ENCODE data around the gene GRM1. TPM values are rescaled to one million over a fixed set of nuclear protein-coding genes. Genes with fewer than 3 reads are reported as not detected.

GRM1 gene
- total and polyA plus RNA-seq, 2 of the 4 experiments (the other 2 are of a cell fraction) = not detected

- Histone ChIP-seq H3K9ac (ENCODE audit: low read depth, low read length) (no peak overlapping the region), H2BK20ac (ENCODE audit: low read depth, low read length) (no peak overlapping the region), H2BK15ac (ENCODE audit: low read depth, low read length) (no peak overlapping the region), H4K8ac (ENCODE audit: low read depth in 2 of 2, low read length in 2 of 2) (no peak overlapping the region), H3K9me3 (ENCODE audit: control insufficient read depth, insufficient read depth, low read length) (no peaks in the 10 kb centered on the region), H3K9me1 (ENCODE audit: insufficient read depth, low read length) (no peaks in the 10 kb centered on the region), H3K27ac (ENCODE audit: insufficient read depth, low read length) (no peak overlapping the region), H2BK5ac (ENCODE audit: low read depth, low read length, poor library complexity, severe bottlenecking) (no peak overlapping the region), H3K18ac (ENCODE audit: low read depth, low read length) (no peak overlapping the region), H3K4ac (ENCODE audit: low read depth, low read length) (no peak overlapping the region), H3K23ac (ENCODE audit: low read depth, low read length) (no peak overlapping the region), H2AFZ (replicated peaks; ENCODE audit: low read length, poor library complexity) (no peak overlapping the region), H3K79me1 (ENCODE audit: low read depth in 1 of 2, low read length in 2 of 2) (no peaks in the 10 kb centered on the region), H2AK5ac (ENCODE audit: low read depth, low read length) (no peak overlapping the region), H3K56ac (ENCODE audit: extremely low read depth, insufficient read depth, low read length) (no peak overlapping the region), H2BK120ac (ENCODE audit: low read depth, low read length) (no peak overlapping the region), H4K20me1 (ENCODE audit: insufficient read depth, low read length) (no peaks in the 10 kb centered on the region), H3K4me1 (ENCODE audit: control insufficient read depth, insufficient read depth, low read length) (no peaks in the 10 kb centered on the region), H3K27me3 (ENCODE audit: control insufficient read depth, insufficient read depth, low read length) (no peaks in the 10 kb centered on the region), H4K5ac (ENCODE audit: low read depth, low read length) (no peak overlapping the region), H3K36me3 (ENCODE audit: control insufficient read depth, insufficient read depth, low read length) (no peaks in the 10 kb centered on the region), H3K4me3 (ENCODE audit: insufficient read depth, low read depth, low read length) (no peak overlapping the region), H3K4me2 (ENCODE audit: low read depth, low read length) (no peak overlapping the region), H3K14ac (replicated peaks; ENCODE audit: low read depth, low read length) (no peak overlapping the region), H2AK9ac (replicated peaks; ENCODE audit: low read depth, low read length, poor library complexity) (no peak overlapping the region), H4K91ac (ENCODE audit: insufficient read depth, low read depth, low read length) (no peak overlapping the region)
- intact Hi-C loops (cut with micrococcal nuclease) = no loop called here
- ChIA-PET CTCF (no interaction called here), POLR2A (ENCODE audit: unreplicated experiment) (no interaction called here)
- WGBS, 2 experiments (ENCODE audit: extremely low coverage in 2 of 2, insufficient read length in 1 of 2) = no CpG with 5 or more reads among the region's 2 CpGs
- DNase-seq (no peak), ATAC-seq (ENCODE audit: low read depth) (no peak)
- in situ Hi-C loops (cut with MboI; ENCODE audit: low sequenced_read_pairs) = no loop called here
- dilution Hi-C loops (cut with HindIII; ENCODE audit: low sequenced_read_pairs, unreplicated experiment) = no loop called here
- no TSS peak for BruUV-seq (replicated peaks)
- no peak for TF ChIP-seq BHLHE40 (IDR thresholded peaks at IDR 0.05; ENCODE audit: low read depth, low read length)
- no peak for TF ChIP-seq RCOR1 (IDR thresholded peaks at IDR 0.05; ENCODE audit: insufficient replicate concordance, low read length)
- TF ChIP-seq FOS (IDR thresholded peaks at IDR 0.05; ENCODE audit: low read depth, low read length) = no peak
- no peak for TF ChIP-seq MAFK (IDR thresholded peaks at IDR 0.05; ENCODE audit: low read depth, low read length)
- TF ChIP-seq ELK1 (IDR thresholded peaks at IDR 0.05; ENCODE audit: borderline replicate concordance, low read depth, low read length) = no peak
- no peak for TF ChIP-seq CEBPB (IDR thresholded peaks at IDR 0.05; ENCODE audit: low read depth, low read length)
- no peak for TF ChIP-seq MXI1 (IDR thresholded peaks at IDR 0.05; ENCODE audit: borderline replicate concordance, low read depth, low read length)
- TF ChIP-seq MAZ (IDR thresholded peaks at IDR 0.05; ENCODE audit: borderline replicate concordance, low read depth, low read length) = no peak
- TF ChIP-seq CTCF (conservative IDR thresholded peaks at IDR 0.05; ENCODE audit: low read depth, low read length) = no peak
- TF ChIP-seq CHD1 (IDR thresholded peaks at IDR 0.05; ENCODE audit: low read depth, low read length) = no peak
- no peak for TF ChIP-seq POLR2A (IDR thresholded peaks at IDR 0.05; ENCODE audit: low read depth, low read length)
- no peak for TF ChIP-seq SMC3 (IDR thresholded peaks at IDR 0.05; ENCODE audit: low read depth, low read length)
- TF ChIP-seq RAD21 (IDR thresholded peaks at IDR 0.05; ENCODE audit: low read length) = no peak
- no peak for TF ChIP-seq RFX5 (IDR thresholded peaks at IDR 0.05; ENCODE audit: low read depth, low read length)
- TF ChIP-seq USF2 (IDR thresholded peaks at IDR 0.05; ENCODE audit: low read depth, low read length) = no peak
These were observed 236.2 kb downstream of the GRM1 start for GRCh38 chr6:146265056-146265455.

Data from IMR-90 (cell line).